HG02943 (cell line): ENCODE measurements around the gene AKAP9.
"Not testable (repeated sequence)": the region's sequence is repeated elsewhere in the genome, so short reads cannot be mapped to it uniquely, and the experiment has no call there.

Experiments
- ATAC-seq: cut with Tn5 transposase; IDR thresholded peaks from one replicate; pipeline ENCODE4 v1.9.1; 2021; ENCODE audit warnings: mild to moderate bottlenecking, low read depth, moderate library complexity; ENCODE audit not compliant: unreplicated experiment

Gene AKAP9

GRCh38 chr7:91944970-91945369, 4.3 kb downstream of the AKAP9 start:
- not testable (repeated sequence) for ATAC-seq

GRCh38 chr7:91945476-91945875, 4.8 kb downstream of the AKAP9 start:
- ATAC-seq, result no peak

GRCh38 chr7:91946549-91946948, 5.9 kb downstream of the AKAP9 start:
- ATAC-seq, result no peak

GRCh38 chr7:91947948-91948347, 7.3 kb downstream of the AKAP9 start:
- no peak for ATAC-seq

GRCh38 chr7:91949221-91950009, 8.8 kb downstream of the AKAP9 start:
- ATAC-seq, result no peak

- no peak for ATAC-seq
Measured at GRCh38 chr7:91953618-91954017, 13.0 kb downstream of the AKAP9 start.

GRCh38 chr7:91956464-91956863, 15.8 kb downstream of the AKAP9 start:
- not testable (repeated sequence) for ATAC-seq

GRCh38 chr7:91957232-91957631, 16.6 kb downstream of the AKAP9 start:
- ATAC-seq, result no peak

- no peak for ATAC-seq
Measured at GRCh38 chr7:91957823-91958222, 17.2 kb downstream of the AKAP9 start.

GRCh38 chr7:91959023-91959422, 18.4 kb downstream of the AKAP9 start:
- ATAC-seq, result no peak

GRCh38 chr7:91961816-91962215, 21.2 kb downstream of the AKAP9 start:
- ATAC-seq, result no peak

- ATAC-seq, result no peak
Measured at GRCh38 chr7:91962419-91962818, 21.8 kb downstream of the AKAP9 start.

- ATAC-seq, result not testable (repeated sequence)
Measured at GRCh38 chr7:91967513-91967912, 26.9 kb downstream of the AKAP9 start.

GRCh38 chr7:91973639-91974038, 33.0 kb downstream of the AKAP9 start:
- ATAC-seq, result no peak

- no peak for ATAC-seq
Measured at GRCh38 chr7:91974066-91974465, 33.4 kb downstream of the AKAP9 start.

- ATAC-seq, result no peak
Measured at GRCh38 chr7:91976743-91977142, 36.1 kb downstream of the AKAP9 start.

GRCh38 chr7:91979590-91979989, 38.9 kb downstream of the AKAP9 start:
- no peak for ATAC-seq

- not testable (repeated sequence) for ATAC-seq
Measured at GRCh38 chr7:91982352-91982751, 41.7 kb downstream of the AKAP9 start.

- no peak for ATAC-seq
Measured at GRCh38 chr7:91988213-91988612, 47.6 kb downstream of the AKAP9 start.

GRCh38 chr7:91993976-91994375, 53.3 kb downstream of the AKAP9 start:
- ATAC-seq, result no peak

GRCh38 chr7:91995391-91996105, 54.9 kb downstream of the AKAP9 start:
- no peak for ATAC-seq
